SU-DHL-6 (cell line): ENCODE measurements around the gene SPHK1.

Source experiments
- CTCF ChIP-seq: fragments of 200-600 bp; sonication (generic); IDR thresholded peaks from one replicate; pipeline ENCODE4 v1.5.1; 2017; ENCODE audit warnings: antibody characterized with exemption, mild to moderate bottlenecking, low read length, moderate library complexity; ENCODE audit not compliant: insufficient read depth, poor library complexity, severe bottlenecking
- EZH2phosphoT487 ChIP-seq: fragments of 200-600 bp; sonication (generic), shearing (Covaris generic); conservative IDR thresholded peaks from 2 replicates; pipeline ENCODE4 v1.6.1; 2018; ENCODE audit warnings: mild to moderate bottlenecking, antibody characterized with exemption, low read length, moderate library complexity, mixed read lengths

GRCh38 chr17:76432712-76433336 lies 48.4 kb downstream of the SPHK1 start:
- TF ChIP-seq CTCF (peak; percentile 20), EZH2phosphoT487 (no peak)
